DMS 273 treated with DMSO at 0.1 percent for 48 hours (cell line): ENCODE results near the gene PCDHA1.

Experiments
- DNase-seq: peaks from one replicate; lab custom pipeline; 2025; lab: John Stamatoyannopoulos, UW

The PCDHA1 gene

GRCh38 chr5:140923601-140924000 lies 137.7 kb downstream of the PCDHA1 start:
- no peak for DNase-seq

- no peak for DNase-seq
Observed at GRCh38 chr5:140925806-140926442, 140.0 kb downstream of the PCDHA1 start, which contains the start of gene PCDHAC1. Gene PCDHAC1, plus strand, starts transcription at chr5:140926299. Its CDS starts 594 bp downstream, at chr5:140926893.

GRCh38 chr5:140926443-140927227 lies 140.7 kb downstream of the PCDHA1 start:
- peak; percentile 66 for DNase-seq

- no peak for DNase-seq
Observed at GRCh38 chr5:140927228-140927573, 141.3 kb downstream of the PCDHA1 start.

GRCh38 chr5:140934964-140935606 lies 149.1 kb downstream of the PCDHA1 start:
- no peak for DNase-seq

- DNase-seq, result no peak
Observed at GRCh38 chr5:140946578-140946977, 160.6 kb downstream of the PCDHA1 start.

GRCh38 chr5:140951636-140952035 lies 165.7 kb downstream of the PCDHA1 start:
- no peak for DNase-seq

- no peak for DNase-seq
Observed at GRCh38 chr5:140953234-140953633, 167.3 kb downstream of the PCDHA1 start.

- no peak for DNase-seq
Observed at GRCh38 chr5:140962190-140962589, 176.2 kb downstream of the PCDHA1 start.

- DNase-seq, result no peak
Observed at GRCh38 chr5:140964356-140964755, 178.4 kb downstream of the PCDHA1 start.

- no peak for DNase-seq
Observed at GRCh38 chr5:140965905-140966292, 180.0 kb downstream of the PCDHA1 start.

- peak; percentile 55 for DNase-seq
Observed at GRCh38 chr5:140966293-140967225, 180.6 kb downstream of the PCDHA1 start, which contains the start of gene PCDHAC2. Gene PCDHAC2, plus strand, starts transcription at chr5:140966476. Its CDS starts 291 bp downstream, at chr5:140966767.

- no peak for DNase-seq
Observed at GRCh38 chr5:140967226-140967893, 181.4 kb downstream of the PCDHA1 start.

- DNase-seq, result no peak
Observed at GRCh38 chr5:140969880-140970279, 183.9 kb downstream of the PCDHA1 start.

GRCh38 chr5:140973550-140973949 lies 187.6 kb downstream of the PCDHA1 start:
- no peak for DNase-seq

- DNase-seq, result no peak
Observed at GRCh38 chr5:140977003-140977402, 191.1 kb downstream of the PCDHA1 start.

GRCh38 chr5:140978260-140978659 lies 192.3 kb downstream of the PCDHA1 start:
- no peak for DNase-seq

- DNase-seq, result no peak
Observed at GRCh38 chr5:140978983-140979382, 193.0 kb downstream of the PCDHA1 start.

- DNase-seq, result no peak
Observed at GRCh38 chr5:140982083-140982716, 196.3 kb downstream of the PCDHA1 start.

GRCh38 chr5:140986117-140986521 lies 200.2 kb downstream of the PCDHA1 start:
- no peak for DNase-seq

- no peak for DNase-seq
Observed at GRCh38 chr5:140988100-140988499, 202.2 kb downstream of the PCDHA1 start.
